HG03354 (cell line): Measurements from ENCODE around the gene RNASE13.

ENCODE experiments used
- ATAC-seq: cut with Tn5 transposase; IDR thresholded peaks from one replicate; pipeline ENCODE4 v1.9.1; 2021; ENCODE audit warnings: mild to moderate bottlenecking; ENCODE audit not compliant: unreplicated experiment, poor library complexity, severe bottlenecking

The RNASE13 gene

GRCh38 chr14:21068521-21069387 is 34.1 kb upstream of the RNASE13 start:
- ATAC-seq, result no peak

GRCh38 chr14:21066882-21067502 is 32.4 kb upstream of the RNASE13 start:
- ATAC-seq, result no peak

GRCh38 chr14:21063479-21063878 is 28.9 kb upstream of the RNASE13 start:
- no peak for ATAC-seq

GRCh38 chr14:21061347-21061668 is 26.7 kb upstream of the RNASE13 start:
- no peak for ATAC-seq

- ATAC-seq, result no peak
Measured at GRCh38 chr14:21060614-21061346, 26.2 kb upstream of the RNASE13 start.

GRCh38 chr14:21059842-21060613 is 25.4 kb upstream of the RNASE13 start:
- ATAC-seq, result no peak

- ATAC-seq, result no peak
Measured at GRCh38 chr14:21058903-21059302, 24.3 kb upstream of the RNASE13 start.

- no peak for ATAC-seq
Measured at GRCh38 chr14:21057803-21058675, 23.4 kb upstream of the RNASE13 start, which contains the start of gene RNASE8. Gene RNASE8, plus strand, starts transcription at chr14:21057822. Its CDS starts 71 bp downstream, at chr14:21057893.

- no peak for ATAC-seq
Measured at GRCh38 chr14:21056520-21057163, 22.0 kb upstream of the RNASE13 start.

GRCh38 chr14:21055432-21056117 is 21.0 kb upstream of the RNASE13 start:
- ATAC-seq, result no peak

- ATAC-seq, result no peak
Measured at GRCh38 chr14:21054768-21055145, 20.1 kb upstream of the RNASE13 start.

- ATAC-seq, result no peak
Measured at GRCh38 chr14:21054123-21054767, 19.6 kb upstream of the RNASE13 start.

- ATAC-seq, result no peak
Measured at GRCh38 chr14:21053184-21054122, 18.8 kb upstream of the RNASE13 start.

- no peak for ATAC-seq
Measured at GRCh38 chr14:21050597-21050996, 16.0 kb upstream of the RNASE13 start.

- ATAC-seq, result no peak
Measured at GRCh38 chr14:21049271-21049673, 14.7 kb upstream of the RNASE13 start.

GRCh38 chr14:21048638-21049037 is 14.0 kb upstream of the RNASE13 start:
- no peak for ATAC-seq
